AG20443 (cell line): Measurements from ENCODE around the gene TARBP1.

Source experiments
- DNase-seq: peaks from one replicate; pipeline ENCODE4 v3.0.0; 2012; ENCODE audit warnings: low spot score, mixed read lengths

Gene TARBP1

GRCh38 chr1:234484991-234485739, 6.2 kb upstream of the TARBP1 start:
- DNase-seq: no peak

- DNase-seq: no peak
Measured at GRCh38 chr1:234484218-234484617, 5.2 kb upstream of the TARBP1 start.

- DNase-seq: no peak
Measured at GRCh38 chr1:234481771-234482170, 2.8 kb upstream of the TARBP1 start.

DNA sequence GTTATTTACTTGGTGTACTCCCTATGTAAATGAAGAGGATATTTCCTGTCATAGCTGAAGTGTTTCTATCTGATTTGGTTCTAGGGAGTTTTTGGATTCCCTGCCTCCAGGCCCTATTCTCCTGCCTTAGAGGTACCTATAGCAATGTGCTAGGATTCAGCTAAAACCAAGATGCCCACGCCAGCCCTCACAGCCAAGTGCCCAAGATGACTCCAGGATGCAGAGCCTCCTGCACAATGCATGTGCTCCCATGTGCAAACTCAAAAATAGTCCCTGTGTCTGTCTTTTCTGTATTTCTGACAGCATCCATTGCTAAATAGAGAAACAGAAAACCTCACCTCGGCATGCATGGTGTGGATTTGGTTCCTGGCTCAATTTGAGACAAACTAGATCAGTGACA, 887 bp upstream of the TARBP1 start:
- DNase-seq: no peak

DNA sequence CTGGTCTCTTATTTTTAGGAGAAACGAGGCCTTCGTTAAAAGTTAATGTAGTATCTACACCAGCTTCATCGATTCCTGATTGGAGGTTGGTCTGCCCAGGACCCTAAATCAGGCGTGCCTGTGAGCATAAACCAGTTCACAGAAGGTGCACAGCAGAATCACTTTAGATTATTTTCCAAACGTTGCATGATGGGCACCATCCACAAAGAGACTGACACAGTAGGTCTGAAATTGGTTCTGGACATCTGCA, 256 bp upstream of the TARBP1 start:
- DNase-seq: no peak

DNA sequence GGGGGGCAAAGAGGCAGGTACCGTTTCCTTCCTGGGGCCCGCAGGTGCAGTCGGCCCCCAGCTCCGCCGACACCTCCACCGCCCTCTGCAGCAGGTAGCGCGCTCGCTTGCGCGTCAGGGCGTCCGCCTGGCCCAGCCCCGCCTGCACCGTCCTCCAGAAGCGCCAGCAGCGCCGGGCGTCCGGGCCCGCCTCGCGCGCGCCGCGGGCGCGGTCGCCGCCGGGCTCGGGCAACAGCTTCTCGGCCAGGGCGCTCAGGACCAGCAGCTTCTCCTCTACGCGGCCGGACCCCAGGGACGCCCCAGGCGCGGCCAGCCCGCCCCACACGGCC, 863 bp downstream of the TARBP1 start:
- DNase-seq: peak; percentile 83

DNA sequence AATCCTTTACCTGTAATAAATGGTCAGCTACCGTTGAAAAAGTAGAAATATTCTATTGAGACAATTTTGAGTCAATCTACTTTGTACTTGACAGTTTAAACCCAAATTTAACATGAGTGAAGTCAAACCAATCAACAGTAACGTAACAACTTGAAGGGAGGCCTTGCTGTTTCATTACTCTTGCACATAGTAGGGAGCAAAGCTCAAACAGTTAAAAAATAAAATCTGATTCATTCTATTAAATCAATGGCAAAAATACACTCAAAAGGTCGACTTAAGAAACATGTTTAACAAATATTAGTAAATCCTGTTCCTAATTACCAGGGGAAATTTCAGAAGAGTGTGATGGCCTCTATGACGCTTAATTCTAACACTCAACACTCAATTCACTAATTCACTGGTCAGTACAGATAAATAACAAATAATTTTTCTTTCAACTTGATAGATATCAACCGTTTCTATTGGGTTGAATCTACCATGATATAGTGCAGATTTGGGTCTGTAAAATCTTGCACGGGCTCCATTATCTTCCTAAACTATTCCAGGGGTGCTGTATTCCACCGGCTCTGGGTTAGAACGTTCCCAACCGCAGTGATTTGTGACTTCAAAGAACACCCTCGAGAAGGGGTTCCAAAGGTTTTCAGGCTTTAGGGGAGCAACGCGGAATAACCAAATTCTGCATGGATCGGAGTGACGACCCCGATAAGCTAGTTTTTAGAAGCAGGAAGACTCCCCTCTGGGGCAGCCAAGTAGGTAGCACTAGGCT, 1.4 kb downstream of the TARBP1 start:
- no peak for DNase-seq

DNA sequence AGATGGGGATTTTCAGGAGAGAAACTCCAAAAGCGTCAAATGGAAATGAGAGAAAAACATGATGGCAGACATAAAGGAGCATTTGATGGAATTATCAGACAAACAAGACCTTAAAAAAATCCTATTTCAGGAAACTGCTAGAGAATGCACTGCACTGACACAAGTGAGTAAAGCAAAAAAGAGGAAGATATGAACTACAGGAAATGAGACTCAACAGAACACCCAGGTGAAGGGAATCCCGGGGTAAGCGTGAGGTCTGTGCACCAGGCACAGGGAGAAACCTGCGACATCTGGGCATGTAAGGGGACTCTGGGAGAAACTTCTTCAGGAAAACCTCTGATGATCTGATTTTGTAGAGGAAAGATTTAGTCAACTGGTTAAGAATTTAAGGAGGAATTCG, 2.8 kb downstream of the TARBP1 start:
- no peak for DNase-seq

DNA sequence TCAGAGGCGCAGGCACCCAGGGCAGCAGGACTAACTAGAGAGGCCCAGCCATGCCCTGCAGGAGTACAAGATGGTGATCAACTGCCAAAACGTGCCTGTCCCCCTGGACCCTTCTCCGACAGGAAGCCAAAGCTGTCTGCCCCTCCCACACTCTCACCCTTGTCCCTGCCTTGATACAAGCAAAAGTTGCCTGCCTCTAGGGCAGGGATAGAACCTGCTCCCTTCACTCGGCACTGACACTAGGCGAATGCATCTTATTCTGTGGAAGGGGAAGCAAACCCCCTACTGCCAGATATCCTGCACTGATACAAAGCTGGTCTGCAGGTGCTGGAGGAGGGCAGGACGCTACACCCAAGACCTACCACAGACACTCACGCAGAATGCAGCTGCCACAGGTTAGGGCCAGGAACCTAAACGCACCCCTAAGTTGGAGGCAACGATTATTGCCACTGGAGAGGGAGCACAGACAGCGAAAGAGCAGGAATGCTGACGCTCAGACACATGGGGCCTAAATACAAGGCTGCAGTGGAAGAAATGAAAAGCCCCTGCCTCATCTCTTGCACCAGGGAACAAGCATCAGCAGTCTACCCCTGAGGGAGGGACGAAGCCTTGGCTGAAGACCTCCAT, 3.7 kb downstream of the TARBP1 start:
- no peak for DNase-seq

- DNase-seq: no peak
Measured at GRCh38 chr1:234474375-234474774, 4.6 kb downstream of the TARBP1 start.

DNA sequence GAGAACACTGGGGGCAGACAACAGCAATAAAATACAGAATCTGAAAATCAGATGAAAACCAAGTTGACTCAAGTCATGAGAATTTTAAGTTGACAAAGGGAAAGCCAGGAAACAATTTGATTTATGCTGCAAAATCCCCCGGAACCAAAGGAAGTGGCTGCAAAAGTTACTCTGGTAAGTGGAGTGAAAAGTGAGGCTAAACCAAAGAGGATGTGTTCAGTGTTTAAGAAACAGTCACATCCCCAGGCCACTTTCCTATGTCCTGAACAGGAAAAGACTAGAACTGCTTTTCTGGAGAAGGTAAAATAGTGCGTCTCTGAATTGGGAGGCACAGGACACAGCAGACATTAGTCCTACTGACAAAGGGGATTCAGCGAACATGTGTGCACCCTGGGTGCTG, 5.9 kb downstream of the TARBP1 start:
- DNase-seq: no peak

GRCh38 chr1:234469376-234469775, 9.6 kb downstream of the TARBP1 start:
- DNase-seq: no peak

DNA sequence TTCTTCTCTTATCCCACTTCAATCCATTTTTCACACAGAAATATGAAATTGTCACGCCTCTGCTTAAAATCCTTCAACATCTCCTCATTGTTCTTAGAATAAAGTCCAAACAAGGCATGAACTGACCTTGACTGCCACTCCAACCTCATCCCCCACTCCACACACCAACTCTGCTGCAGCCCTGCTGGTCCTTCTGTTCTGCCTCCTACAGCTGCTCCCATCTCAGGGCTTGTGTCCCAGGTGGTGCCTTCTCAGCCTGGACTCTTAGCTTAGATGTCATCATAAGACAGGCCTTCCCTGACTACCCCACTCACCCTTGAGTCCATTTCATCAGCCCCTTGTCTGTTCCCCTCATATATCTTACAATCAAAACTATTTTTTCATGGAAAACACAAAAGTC, 10.4 kb downstream of the TARBP1 start:
- DNase-seq: no peak

DNA sequence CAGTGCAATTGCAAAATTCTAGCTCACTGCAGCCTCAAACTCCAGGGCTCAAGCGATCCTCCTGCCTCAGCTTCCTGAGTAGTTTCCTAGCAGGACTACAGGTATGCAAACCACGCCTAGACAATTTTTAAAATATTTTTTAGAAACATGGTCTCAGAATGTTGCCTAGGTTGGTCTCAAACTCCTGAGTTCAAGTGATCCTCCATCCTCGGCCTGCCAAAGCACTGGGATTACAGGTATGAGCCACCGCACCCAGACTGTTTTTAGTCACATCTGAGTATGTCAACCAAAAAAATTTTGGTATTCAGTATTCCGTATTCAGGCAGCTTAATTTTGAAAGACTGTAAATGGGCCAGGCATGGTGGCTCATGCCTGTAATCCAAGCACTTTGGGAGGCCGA, 11.2 kb downstream of the TARBP1 start:
- DNase-seq: no peak

- DNase-seq: no peak
Measured at GRCh38 chr1:234466945-234467344, 12.0 kb downstream of the TARBP1 start.

DNA sequence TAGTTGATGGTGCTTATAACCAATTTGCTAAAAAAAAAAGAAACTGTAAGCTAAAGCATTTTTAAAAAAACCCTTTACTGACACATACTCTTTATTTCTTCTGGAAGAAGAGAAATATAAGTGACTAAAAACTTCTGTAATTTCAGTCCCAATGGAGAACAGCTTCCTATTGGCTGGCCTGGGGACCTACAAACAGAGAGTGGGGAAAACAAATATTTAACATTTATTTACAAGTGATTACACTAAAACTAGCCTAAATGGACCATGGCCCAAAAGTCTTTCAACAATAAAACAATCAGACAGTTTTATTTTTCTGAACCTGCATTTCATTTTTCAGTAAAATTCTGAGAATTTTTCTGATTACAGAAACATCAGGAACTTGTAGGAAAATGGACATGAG, 15.2 kb downstream of the TARBP1 start:
- no peak for DNase-seq

- no peak for DNase-seq
Measured at GRCh38 chr1:234460652-234461051, 18.3 kb downstream of the TARBP1 start.

DNA sequence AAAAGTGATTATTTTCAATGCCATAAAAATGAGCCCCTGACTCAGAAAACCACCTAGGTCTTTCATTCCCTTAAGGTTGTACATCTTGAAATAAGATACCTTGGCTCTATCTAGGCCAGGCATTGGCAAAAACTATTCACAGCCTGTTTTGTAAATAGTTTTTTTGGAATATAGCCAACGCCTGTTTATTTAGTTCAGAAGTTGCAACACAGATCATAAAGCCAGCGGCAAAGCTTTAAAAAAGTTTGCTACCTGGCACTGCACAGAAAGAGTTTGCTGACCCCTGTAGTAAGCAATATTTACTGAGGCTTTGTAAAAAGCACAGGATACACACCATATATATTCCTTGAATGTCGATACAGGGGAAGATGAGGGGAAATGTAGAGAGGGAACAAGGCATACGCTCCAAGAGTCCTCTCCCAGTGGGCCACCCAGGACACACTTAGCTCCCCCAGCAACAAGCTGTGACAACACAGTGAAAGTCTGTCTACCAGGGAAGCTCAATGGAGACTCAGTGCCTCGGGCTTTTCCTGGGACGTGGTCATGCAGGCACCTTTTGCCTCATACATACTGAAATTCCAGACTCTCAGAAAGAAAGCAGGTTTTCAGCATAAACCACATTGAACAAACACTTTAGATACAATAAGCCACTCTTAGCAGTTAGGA, 20.5 kb downstream of the TARBP1 start:
- DNase-seq: no peak

DNA sequence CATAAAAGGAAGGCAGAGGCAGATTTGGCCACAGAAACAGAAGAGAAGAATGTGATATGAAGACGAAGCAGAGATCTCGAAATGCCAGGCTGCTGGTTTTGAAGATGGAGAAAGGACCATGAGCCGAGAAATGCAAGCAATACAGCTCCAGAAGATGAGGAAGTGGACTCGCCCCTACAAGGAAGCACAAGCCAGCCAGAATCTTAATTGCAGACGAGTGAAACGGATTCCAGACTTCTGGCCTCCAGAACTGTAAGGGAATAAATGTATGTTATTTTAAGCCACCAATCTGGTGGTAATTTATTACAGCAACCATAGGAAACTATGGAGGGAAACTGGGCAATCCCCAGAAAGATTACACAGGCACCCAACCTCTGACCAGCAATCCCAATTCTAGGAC, 24.1 kb downstream of the TARBP1 start:
- no peak for DNase-seq

DNA sequence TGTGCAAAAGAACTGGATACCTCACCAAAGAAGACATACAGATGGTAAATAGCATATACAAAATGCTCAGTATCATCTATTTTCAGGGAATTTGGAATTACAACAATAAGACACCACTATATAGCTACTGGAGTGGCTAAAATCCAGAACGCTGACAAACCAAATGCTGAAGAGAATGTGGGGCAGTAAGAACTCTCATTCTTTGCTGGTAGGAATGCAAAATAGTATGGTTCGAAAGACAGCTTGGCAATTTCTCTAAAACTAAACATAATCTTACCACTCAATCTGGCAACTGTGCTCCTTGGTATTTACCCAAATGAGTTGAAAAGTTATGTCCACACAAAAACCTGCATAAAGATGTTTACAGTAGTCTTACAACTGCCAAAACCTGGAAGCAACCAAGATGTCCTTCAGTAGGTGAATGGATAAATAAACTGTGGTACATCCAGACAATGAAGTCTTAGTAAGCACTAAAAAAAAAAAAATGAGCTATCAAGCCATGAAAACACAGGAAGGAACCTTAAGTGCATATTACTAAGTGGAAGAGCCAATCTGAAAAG, 26.5 kb downstream of the TARBP1 start:
- DNase-seq: no peak

GRCh38 chr1:234440348-234440747, 38.6 kb downstream of the TARBP1 start:
- DNase-seq: no peak

GRCh38 chr1:234438579-234438978, 40.4 kb downstream of the TARBP1 start:
- no peak for DNase-seq
